HCT116 (cell line): ENCODE measurements around the gene LCN10. TPM values are rescaled to one million over a fixed set of nuclear protein-coding genes. Genes with fewer than 3 reads are reported as not detected.

Experiments
- ATAC-seq: fragments of 200-7000 bp; cut with Tn5 transposase; 2 replicates; pipeline ENCODE4 v1.9.1; 2020; ENCODE audit warnings: mild to moderate bottlenecking, moderate library complexity
- BruUV-seq: library from RNA; stranded (reverse); fragments of 400-500 nt; replicated peaks from 2 replicates; lab custom pipeline; 2021; lab: Mats Ljungman, UMichigan
- CTCF ChIA-PET: fragments of 300-600 bp; sonication (Branson Sonifier 250); formaldehyde crosslinking; loops from one replicate; lab custom pipeline; 2021; ENCODE audit warnings: antibody characterized with exemption; lab: Charles Lee
- POLR2A ChIA-PET: fragments of 300-600, 350-600 bp; sonication (Branson Sonifier 250); formaldehyde crosslinking; loops from one replicate; lab custom pipeline; 2021; ENCODE audit warnings: antibody characterized with exemption; lab: Charles Lee
- RAD21 ChIA-PET, 2 experiments: fragments of 300-600 bp; sonication (Branson Sonifier 250); formaldehyde crosslinking; loops; one replicate each; lab custom pipeline; 2023; ENCODE audit warnings: low total read pairs in 2 of 2; ENCODE audit not compliant: uncharacterized antibody in 2 of 2, unreplicated experiment in 2 of 2, low non-redundant PET in 1 of 2; lab: Charles Lee
- DNase-seq: peaks from one replicate; pipeline ENCODE4 v3.0.0-alpha.2; 2010; ENCODE audit warnings: low read depth, low spot score
- H2AFZ ChIP-seq: fragments of 200-600 bp; shearing (Covaris generic), sonication (generic); 2 replicates; pipeline ENCODE4 v1.6.1; 2017; ENCODE audit warnings: low read depth, mixed run types, mixed read lengths, antibody characterized with exemption, low read length; ENCODE audit not compliant: poor library complexity, severe bottlenecking
- H3K27ac ChIP-seq: 2 replicates; pipeline ENCODE4 v1.5.1; 2012; ENCODE audit warnings: low read depth, low read length
- H3K27me3 ChIP-seq: fragments of 200-600 bp; sonication (generic); 2 replicates; pipeline ENCODE4 v1.6.1; 2016; ENCODE audit warnings: mixed run types, low read length, mixed read lengths; ENCODE audit not compliant: insufficient read depth
- H3K36me3 ChIP-seq, 2 experiments: fragments of 200-500 bp in 1 of 2; fragments of 200-600 bp in 1 of 2; sonication (Bioruptor generic) in 1 of 2; sonication (generic) in 1 of 2; 2 replicates each; pipeline versions ENCODE4 v1.5.1 to v1.6.1; 2014 to 2016; ENCODE audit warnings: low read length in 2 of 2, inconsistent platforms in 1 of 2, mixed read lengths in 1 of 2, mixed run types in 1 of 2; ENCODE audit not compliant: insufficient read depth in 2 of 2, control insufficient read depth in 1 of 2
- H3K4me1 ChIP-seq, 2 experiments: fragments of 200-600 bp in 1 of 2; sonication (generic) in 1 of 2; 2 replicates each; pipeline versions ENCODE4 v1.5.1 to v1.6.1; 2012 to 2017; ENCODE audit warnings: low read length in 2 of 2, inconsistent platforms in 1 of 2, mild to moderate bottlenecking in 1 of 2, mixed read lengths in 1 of 2, mixed run types in 1 of 2, moderate library complexity in 1 of 2; ENCODE audit not compliant: insufficient read depth in 2 of 2, control insufficient read depth in 1 of 2
- H3K4me2 ChIP-seq: fragments of 200-600 bp; sonication (generic); 2 replicates; pipeline ENCODE4 v1.6.1; 2017; ENCODE audit warnings: mixed run types, low read length, mixed read lengths
- H3K4me3 ChIP-seq, 2 experiments: fragments of 200-600 bp in 1 of 2; sonication (generic) in 1 of 2; replicated peaks in 1 of 2; 2 replicates each; pipeline ENCODE4 v1.5.1; 2011 to 2016; ENCODE audit warnings: low read length in 2 of 2, control low read depth in 1 of 2, low read depth in 1 of 2, mild to moderate bottlenecking in 1 of 2, mixed read lengths in 1 of 2, mixed run types in 1 of 2
- H3K79me2 ChIP-seq: fragments of 200-600 bp; sonication (generic); 2 replicates; pipeline ENCODE4 v1.6.1; 2017; ENCODE audit warnings: mild to moderate bottlenecking, mixed run types, low read length, moderate library complexity, mixed read lengths; ENCODE audit not compliant: insufficient read depth
- H3K9ac ChIP-seq: fragments of 200-600 bp; sonication (generic); 2 replicates; pipeline ENCODE4 v1.6.1; 2016; ENCODE audit warnings: low read length, mixed read lengths
- H3K9me2 ChIP-seq: fragments of 200-600 bp; sonication (generic), shearing (Covaris generic); 2 replicates; pipeline ENCODE4 v1.6.1; 2017; ENCODE audit warnings: mixed run types, mild to moderate bottlenecking, moderate library complexity; ENCODE audit not compliant: insufficient read depth
- H3K9me3 ChIP-seq, 2 experiments: fragments of 200-500 bp in 1 of 2; fragments of 200-600 bp in 1 of 2; sonication (Bioruptor generic) in 1 of 2; sonication (generic) in 1 of 2; 2 replicates each; pipeline ENCODE4 v1.6.1; 2014 to 2017; ENCODE audit warnings: low read length in 2 of 2, mixed read lengths in 2 of 2, inconsistent platforms in 1 of 2, low read depth in 1 of 2, mild to moderate bottlenecking in 1 of 2, mixed run types in 1 of 2, moderate library complexity in 1 of 2; ENCODE audit not compliant: control insufficient read depth in 1 of 2, insufficient read depth in 1 of 2
- H4K20me1 ChIP-seq: fragments of 200-600 bp; sonication (generic), shearing (Covaris generic); 2 replicates; pipeline ENCODE4 v1.6.1; 2017; ENCODE audit warnings: mixed run types, mild to moderate bottlenecking, moderate library complexity; ENCODE audit not compliant: insufficient read depth
- CBX3 ChIP-seq: IDR thresholded peaks from 2 replicates; pipeline ENCODE4 v1.6.1; 2012; ENCODE audit warnings: low read depth
- EGR1 ChIP-seq: IDR thresholded peaks from 2 replicates; pipeline ENCODE4 v1.6.1; 2012; ENCODE audit warnings: low read depth
- EZH2 ChIP-seq: fragments of 200-600 bp; sonication (generic); IDR thresholded peaks from 2 replicates; pipeline ENCODE4 v1.6.1; 2017; ENCODE audit warnings: antibody characterized with exemption, mixed run types
- FOSL1 ChIP-seq: IDR thresholded peaks from 2 replicates; pipeline ENCODE4 v1.6.1; 2012; ENCODE audit warnings: low read depth
- JUND ChIP-seq: IDR thresholded peaks from 2 replicates; pipeline ENCODE4 v1.6.1; 2012
- POLR2A ChIP-seq: IDR thresholded peaks from 2 replicates; pipeline ENCODE4 v1.7.0; 2011; ENCODE audit warnings: borderline replicate concordance; ENCODE audit not compliant: insufficient read depth, insufficient read length; ENCODE audit errors: extremely low read depth
- POLR2AphosphoS5 ChIP-seq: IDR thresholded peaks from 2 replicates; pipeline ENCODE4 v1.6.1; 2011; ENCODE audit warnings: mild to moderate bottlenecking, low read depth, low read length, moderate library complexity
- RAD21 ChIP-seq: IDR thresholded peaks from 2 replicates; pipeline ENCODE4 v1.6.1; 2012; ENCODE audit warnings: low read depth, mild to moderate bottlenecking
- TCF7L2 ChIP-seq: IDR thresholded peaks from 2 replicates; pipeline ENCODE4 v1.7.0; 2011; ENCODE audit warnings: borderline replicate concordance, inconsistent platforms; ENCODE audit not compliant: insufficient read depth, insufficient read length; ENCODE audit errors: extremely low read depth
- YY1 ChIP-seq: IDR thresholded peaks from 2 replicates; pipeline ENCODE4 v1.6.1; 2011; ENCODE audit warnings: low read length, low read depth, moderate library complexity, mild to moderate bottlenecking; ENCODE audit not compliant: insufficient replicate concordance; ENCODE audit errors: extremely low read depth
- intact Hi-C: fragments of 100-400 bp; cut with micrococcal nuclease; formaldehyde crosslinking; loops from 2 replicates; pipeline ENCODE4 v1.10.0; 2022
- total RNA-seq: library from RNA; stranded (reverse); gene quantifications from one replicate; pipeline ENCODE4 v1.2.1, GENCODE V29; 2021; ENCODE audit not compliant: unreplicated experiment
- TF ChIP-seq, protein P1 (sequence below): IDR thresholded peaks from 2 replicates; pipeline ENCODE4 v1.6.1; 2012; ENCODE audit warnings: low read depth
- TF ChIP-seq, protein P2 (sequence below): IDR thresholded peaks from 2 replicates; pipeline ENCODE4 v1.6.1; 2012
- TF ChIP-seq, protein P3 (sequence below): IDR thresholded peaks from 2 replicates; pipeline ENCODE4 v1.6.1; 2012
- TF ChIP-seq, protein P4 (sequence below): IDR thresholded peaks from 2 replicates; pipeline ENCODE4 v1.6.1; 2011; ENCODE audit warnings: mild to moderate bottlenecking, low read length, moderate library complexity; ENCODE audit not compliant: insufficient replicate concordance; ENCODE audit errors: extremely low read depth
- TF ChIP-seq, protein P5 (sequence below), 3 experiments: fragments of 200-600 bp in 1 of 3; sonication (generic) in 1 of 3; IDR thresholded peaks in 2 of 3; conservative IDR thresholded peaks in 1 of 3; 2 replicates each; pipeline ENCODE4 v1.5.1; 2012 to 2017; ENCODE audit warnings: low read depth in 2 of 3, low read length in 2 of 3, antibody characterized with exemption in 1 of 3, borderline replicate concordance in 1 of 3, control low read depth in 1 of 3, mild to moderate bottlenecking in 1 of 3, mixed read lengths in 1 of 3, mixed run types in 1 of 3, moderate library complexity in 1 of 3; ENCODE audit not compliant: insufficient read depth in 1 of 3

Gene LCN10
- total RNA-seq, 1 experiment from 2014 or later = not detected

DNA sequence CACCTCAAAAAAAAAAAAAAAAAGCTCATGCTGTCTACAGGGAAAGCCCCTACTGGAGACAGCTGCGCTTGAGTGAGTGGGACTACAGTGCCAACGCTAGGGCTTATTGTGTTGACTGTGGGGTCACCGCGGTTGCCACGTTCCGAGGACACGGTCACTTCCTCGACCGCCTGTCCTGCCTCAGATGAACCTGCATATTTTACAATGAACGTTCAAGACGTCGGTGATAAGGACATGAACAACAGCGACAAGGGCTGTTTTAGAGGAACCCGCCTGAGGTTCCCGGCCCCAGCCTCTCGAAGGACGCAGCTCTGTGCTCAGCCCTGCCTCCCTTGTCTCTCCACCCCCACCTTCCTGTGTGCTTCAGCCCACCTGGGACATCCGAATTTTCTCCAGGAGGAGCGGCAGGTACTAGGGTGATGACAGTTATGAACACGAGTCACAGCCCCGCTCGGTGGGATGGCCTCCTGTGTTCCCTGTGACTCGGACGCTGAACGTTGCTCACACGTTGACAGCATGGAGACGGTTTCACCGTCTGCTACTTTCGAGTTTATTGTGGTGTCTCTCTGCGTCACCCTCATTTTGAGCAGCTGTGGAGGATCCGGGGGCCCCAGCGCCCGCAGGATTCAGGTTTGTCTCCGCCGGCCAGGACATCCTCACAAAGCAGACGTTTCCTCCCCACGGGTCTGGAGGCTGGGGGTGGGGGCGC lies 41.6 kb downstream of the LCN10 start:
- Histone ChIP-seq H3K9me3 (no peaks in the 10 kb centered on the region), H3K4me3 (no peak overlapping the region), H3K36me3 (no peaks in the 10 kb centered on the region), H3K27me3 (no peaks in the 10 kb centered on the region), H3K4me2 (no peak overlapping the region), H4K20me1 (no peaks in the 10 kb centered on the region), H3K9me2 (no peaks in the 10 kb centered on the region), H3K4me1 (peaks cover 5 to 35% of the 10 kb centered on the region in 2 experiments), H3K27ac (no peak overlapping the region), H2AFZ (no peak overlapping the region), H3K79me2 (no peaks in the 10 kb centered on the region), H3K9ac (no peak overlapping the region)
- POLR2A ChIA-PET = no interaction called here
- CTCF ChIA-PET = no interaction called here
- DNase-seq = no peak
- no peak for ATAC-seq
- TF ChIP-seq RAD21 = no peak
- TF ChIP-seq, protein P1, sequence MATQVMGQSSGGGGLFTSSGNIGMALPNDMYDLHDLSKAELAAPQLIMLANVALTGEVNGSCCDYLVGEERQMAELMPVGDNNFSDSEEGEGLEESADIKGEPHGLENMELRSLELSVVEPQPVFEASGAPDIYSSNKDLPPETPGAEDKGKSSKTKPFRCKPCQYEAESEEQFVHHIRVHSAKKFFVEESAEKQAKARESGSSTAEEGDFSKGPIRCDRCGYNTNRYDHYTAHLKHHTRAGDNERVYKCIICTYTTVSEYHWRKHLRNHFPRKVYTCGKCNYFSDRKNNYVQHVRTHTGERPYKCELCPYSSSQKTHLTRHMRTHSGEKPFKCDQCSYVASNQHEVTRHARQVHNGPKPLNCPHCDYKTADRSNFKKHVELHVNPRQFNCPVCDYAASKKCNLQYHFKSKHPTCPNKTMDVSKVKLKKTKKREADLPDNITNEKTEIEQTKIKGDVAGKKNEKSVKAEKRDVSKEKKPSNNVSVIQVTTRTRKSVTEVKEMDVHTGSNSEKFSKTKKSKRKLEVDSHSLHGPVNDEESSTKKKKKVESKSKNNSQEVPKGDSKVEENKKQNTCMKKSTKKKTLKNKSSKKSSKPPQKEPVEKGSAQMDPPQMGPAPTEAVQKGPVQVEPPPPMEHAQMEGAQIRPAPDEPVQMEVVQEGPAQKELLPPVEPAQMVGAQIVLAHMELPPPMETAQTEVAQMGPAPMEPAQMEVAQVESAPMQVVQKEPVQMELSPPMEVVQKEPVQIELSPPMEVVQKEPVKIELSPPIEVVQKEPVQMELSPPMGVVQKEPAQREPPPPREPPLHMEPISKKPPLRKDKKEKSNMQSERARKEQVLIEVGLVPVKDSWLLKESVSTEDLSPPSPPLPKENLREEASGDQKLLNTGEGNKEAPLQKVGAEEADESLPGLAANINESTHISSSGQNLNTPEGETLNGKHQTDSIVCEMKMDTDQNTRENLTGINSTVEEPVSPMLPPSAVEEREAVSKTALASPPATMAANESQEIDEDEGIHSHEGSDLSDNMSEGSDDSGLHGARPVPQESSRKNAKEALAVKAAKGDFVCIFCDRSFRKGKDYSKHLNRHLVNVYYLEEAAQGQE = no peak
- no peak for TF ChIP-seq JUND
- TF ChIP-seq POLR2A = no peak
- TF ChIP-seq, protein P2, sequence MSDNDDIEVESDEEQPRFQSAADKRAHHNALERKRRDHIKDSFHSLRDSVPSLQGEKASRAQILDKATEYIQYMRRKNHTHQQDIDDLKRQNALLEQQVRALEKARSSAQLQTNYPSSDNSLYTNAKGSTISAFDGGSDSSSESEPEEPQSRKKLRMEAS = no peak
- TF ChIP-seq EGR1 = no peak
- TF ChIP-seq CBX3 = no peak
- TF ChIP-seq, protein P3, sequence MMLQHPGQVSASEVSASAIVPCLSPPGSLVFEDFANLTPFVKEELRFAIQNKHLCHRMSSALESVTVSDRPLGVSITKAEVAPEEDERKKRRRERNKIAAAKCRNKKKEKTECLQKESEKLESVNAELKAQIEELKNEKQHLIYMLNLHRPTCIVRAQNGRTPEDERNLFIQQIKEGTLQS = no peak
- TF ChIP-seq YY1 = no peak
- no peak for TF ChIP-seq POLR2AphosphoS5
- TF ChIP-seq FOSL1 = no peak
- no peak for TF ChIP-seq EZH2
- no peak for TF ChIP-seq TCF7L2
- TF ChIP-seq, protein P4, sequence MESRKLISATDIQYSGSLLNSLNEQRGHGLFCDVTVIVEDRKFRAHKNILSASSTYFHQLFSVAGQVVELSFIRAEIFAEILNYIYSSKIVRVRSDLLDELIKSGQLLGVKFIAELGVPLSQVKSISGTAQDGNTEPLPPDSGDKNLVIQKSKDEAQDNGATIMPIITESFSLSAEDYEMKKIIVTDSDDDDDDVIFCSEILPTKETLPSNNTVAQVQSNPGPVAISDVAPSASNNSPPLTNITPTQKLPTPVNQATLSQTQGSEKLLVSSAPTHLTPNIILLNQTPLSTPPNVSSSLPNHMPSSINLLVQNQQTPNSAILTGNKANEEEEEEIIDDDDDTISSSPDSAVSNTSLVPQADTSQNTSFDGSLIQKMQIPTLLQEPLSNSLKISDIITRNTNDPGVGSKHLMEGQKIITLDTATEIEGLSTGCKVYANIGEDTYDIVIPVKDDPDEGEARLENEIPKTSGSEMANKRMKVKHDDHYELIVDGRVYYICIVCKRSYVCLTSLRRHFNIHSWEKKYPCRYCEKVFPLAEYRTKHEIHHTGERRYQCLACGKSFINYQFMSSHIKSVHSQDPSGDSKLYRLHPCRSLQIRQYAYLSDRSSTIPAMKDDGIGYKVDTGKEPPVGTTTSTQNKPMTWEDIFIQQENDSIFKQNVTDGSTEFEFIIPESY = no peak
- TF ChIP-seq, protein P5, sequence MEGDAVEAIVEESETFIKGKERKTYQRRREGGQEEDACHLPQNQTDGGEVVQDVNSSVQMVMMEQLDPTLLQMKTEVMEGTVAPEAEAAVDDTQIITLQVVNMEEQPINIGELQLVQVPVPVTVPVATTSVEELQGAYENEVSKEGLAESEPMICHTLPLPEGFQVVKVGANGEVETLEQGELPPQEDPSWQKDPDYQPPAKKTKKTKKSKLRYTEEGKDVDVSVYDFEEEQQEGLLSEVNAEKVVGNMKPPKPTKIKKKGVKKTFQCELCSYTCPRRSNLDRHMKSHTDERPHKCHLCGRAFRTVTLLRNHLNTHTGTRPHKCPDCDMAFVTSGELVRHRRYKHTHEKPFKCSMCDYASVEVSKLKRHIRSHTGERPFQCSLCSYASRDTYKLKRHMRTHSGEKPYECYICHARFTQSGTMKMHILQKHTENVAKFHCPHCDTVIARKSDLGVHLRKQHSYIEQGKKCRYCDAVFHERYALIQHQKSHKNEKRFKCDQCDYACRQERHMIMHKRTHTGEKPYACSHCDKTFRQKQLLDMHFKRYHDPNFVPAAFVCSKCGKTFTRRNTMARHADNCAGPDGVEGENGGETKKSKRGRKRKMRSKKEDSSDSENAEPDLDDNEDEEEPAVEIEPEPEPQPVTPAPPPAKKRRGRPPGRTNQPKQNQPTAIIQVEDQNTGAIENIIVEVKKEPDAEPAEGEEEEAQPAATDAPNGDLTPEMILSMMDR (IDR thresholded peaks at IDR 0.05 in 2 of 3, conservative IDR thresholded peaks at IDR 0.05 in 1 of 3; ENCODE audit: borderline replicate concordance in 1 of 3, insufficient read depth in 1 of 3, low read depth in 2 of 3, low read length in 2 of 3) = no peak
- intact Hi-C loops = no loop called here
- RAD21 ChIA-PET = no interaction called here
- no TSS peak for BruUV-seq
